ENCODE results near the gene SPANXC. TPM values are rescaled to one million over a fixed set of nuclear protein-coding genes. Genes with fewer than 3 reads are reported as not detected.

The SPANXC gene
- total RNA-seq, 1 donor from 2014 or later = not detected

DNA sequence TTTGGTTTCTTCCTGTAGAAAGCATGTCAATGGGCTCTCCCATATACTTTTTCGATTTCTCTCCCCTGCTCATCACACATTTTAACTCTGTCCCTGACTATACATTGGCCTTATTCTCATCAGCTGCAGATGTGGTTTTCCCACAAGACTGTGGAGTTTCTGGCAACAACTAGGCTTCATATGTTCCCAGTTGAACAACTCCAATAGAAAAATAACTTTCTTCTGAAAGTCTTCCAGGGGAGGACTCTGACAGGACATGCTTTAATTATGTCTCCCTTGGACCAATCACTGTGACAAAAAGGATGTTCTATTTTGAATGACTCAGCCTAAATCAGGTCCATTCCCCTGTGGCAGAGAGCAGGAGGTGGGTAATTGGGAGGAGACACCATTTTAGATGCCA lies 28.1 kb downstream of the SPANXC start:
- intact Hi-C loops (cut with DNase I) = no loop called here
- Histone ChIP-seq H3K27ac (no peak overlapping the region), H3K27me3 (no peaks in the 10 kb centered on the region), H3K36me3 (no peaks in the 10 kb centered on the region), H3K9me3 (no peaks in the 10 kb centered on the region), H3K4me1 (no peaks in the 10 kb centered on the region), H3K4me3 (no peak overlapping the region)
- DNase-seq (ENCODE audit: low spot score in 2 of 2) = no peak
- TF ChIP-seq, protein P1, sequence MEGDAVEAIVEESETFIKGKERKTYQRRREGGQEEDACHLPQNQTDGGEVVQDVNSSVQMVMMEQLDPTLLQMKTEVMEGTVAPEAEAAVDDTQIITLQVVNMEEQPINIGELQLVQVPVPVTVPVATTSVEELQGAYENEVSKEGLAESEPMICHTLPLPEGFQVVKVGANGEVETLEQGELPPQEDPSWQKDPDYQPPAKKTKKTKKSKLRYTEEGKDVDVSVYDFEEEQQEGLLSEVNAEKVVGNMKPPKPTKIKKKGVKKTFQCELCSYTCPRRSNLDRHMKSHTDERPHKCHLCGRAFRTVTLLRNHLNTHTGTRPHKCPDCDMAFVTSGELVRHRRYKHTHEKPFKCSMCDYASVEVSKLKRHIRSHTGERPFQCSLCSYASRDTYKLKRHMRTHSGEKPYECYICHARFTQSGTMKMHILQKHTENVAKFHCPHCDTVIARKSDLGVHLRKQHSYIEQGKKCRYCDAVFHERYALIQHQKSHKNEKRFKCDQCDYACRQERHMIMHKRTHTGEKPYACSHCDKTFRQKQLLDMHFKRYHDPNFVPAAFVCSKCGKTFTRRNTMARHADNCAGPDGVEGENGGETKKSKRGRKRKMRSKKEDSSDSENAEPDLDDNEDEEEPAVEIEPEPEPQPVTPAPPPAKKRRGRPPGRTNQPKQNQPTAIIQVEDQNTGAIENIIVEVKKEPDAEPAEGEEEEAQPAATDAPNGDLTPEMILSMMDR (IDR thresholded peaks at IDR 0.05) = no peak

DNA sequence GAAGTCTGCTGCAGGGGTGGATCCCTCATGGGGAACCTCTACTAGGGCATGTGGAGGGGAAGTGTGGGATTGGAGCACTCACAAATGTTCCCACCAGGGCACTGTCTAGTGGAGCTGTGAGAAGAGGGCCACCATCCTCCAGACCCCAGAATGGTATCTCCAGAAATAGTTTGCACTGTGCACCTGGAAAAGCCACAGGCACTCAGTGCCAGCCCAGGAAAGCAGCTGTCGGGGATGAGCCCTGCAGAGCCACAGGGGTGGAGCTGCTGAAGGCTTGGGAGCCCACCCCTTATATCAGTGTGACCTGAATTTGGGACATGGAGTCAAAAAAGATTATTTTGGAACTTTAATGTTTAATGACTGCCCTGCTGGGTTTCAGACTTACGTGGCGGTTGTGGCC lies 40.4 kb downstream of the SPANXC start:
- TF ChIP-seq, protein P1 (IDR thresholded peaks at IDR 0.05) = no peak
- no peaks in the 10 kb centered on the region for H3K9me3 ChIP-seq
- intact Hi-C loops (cut with DNase I) = no loop called here

More for the DNA sequence above, 40.4 kb downstream of the SPANXC start:
- Histone ChIP-seq H3K36me3 (no peaks in the 10 kb centered on the region), H3K27ac (no peak overlapping the region), H3K27me3 (no peaks in the 10 kb centered on the region), H3K4me1 (no peaks in the 10 kb centered on the region), H3K4me3 (no peak overlapping the region)
- no peak for DNase-seq (ENCODE audit: low spot score in 2 of 2)

Other genes with a start within 250 kb of the SPANXC start
- gene SPANXB1, start 239.9 kb downstream of the SPANXC start, total RNA-seq = not detected
- 21.9 TPM for gene LDOC1, start 65.4 kb downstream of the SPANXC start, total RNA-seq

Data from ascending aorta (tissue), 2 donors.